Natural killer cell treated with Interleukin-12 subunit alpha and Interleukin-12 subunit beta and Interleukin-15 and Interleukin-18, amount 100 ng/mL, for 72 hours (primary cell): Measurements from ENCODE around the gene WDCP. TPM values are rescaled to one million over a fixed set of nuclear protein-coding genes. Genes with fewer than 3 reads are reported as not detected.
A peak's percentile ranks its signal among the peaks of the same experiment; 100 is the strongest.

Experiments
- ATAC-seq, 2 donors: fragments of 150-1000 bp; cut with Tn5 transposase in 1 of 2; sonication (Bioruptor Pico), chemical (Tn5 transposase) in 1 of 2; 2 replicates each; pipeline ENCODE4 v1.10.0; 2021
- DNase-seq: peaks from one replicate; pipeline ENCODE4 v3.0.0; 2022; ENCODE audit warnings: low spot score
- H3K27ac Mint-ChIP-seq, 2 donors: 1 replicate in 1 of 2; 2 replicates in 1 of 2; pipeline ENCODE4 v1.8.0; 2022; ENCODE audit warnings: mixed read lengths in 2 of 2, mild to moderate bottlenecking in 1 of 2, moderate library complexity in 1 of 2
- H3K27me3 Mint-ChIP-seq, 2 donors: 1 replicate in 1 of 2; 2 replicates in 1 of 2; pipeline ENCODE4 v1.8.0; 2022; ENCODE audit warnings: mixed read lengths in 2 of 2
- H3K36me3 Mint-ChIP-seq: one replicate; pipeline ENCODE4 v1.8.0; 2022; ENCODE audit warnings: mixed read lengths
- H3K4me1 Mint-ChIP-seq, 2 donors: 1 replicate in 1 of 2; 2 replicates in 1 of 2; pipeline ENCODE4 v1.8.0; 2022; ENCODE audit warnings: low read depth in 2 of 2, mixed read lengths in 2 of 2, mild to moderate bottlenecking in 1 of 2
- H3K4me3 Mint-ChIP-seq: one replicate; pipeline ENCODE4 v1.8.0; 2022; ENCODE audit warnings: mixed read lengths
- H3K9me3 Mint-ChIP-seq: 2 replicates; pipeline ENCODE4 v1.8.0; 2022; ENCODE audit warnings: mixed read lengths
- total RNA-seq, 2 donors: library from RNA; stranded (reverse); gene quantifications; one replicate each; pipeline ENCODE4 v1.2.3, GENCODE V29; 2022

The WDCP gene
- total RNA-seq, 2 donors from 2014 or later, result 20.8 to 26.3 TPM

DNA sequence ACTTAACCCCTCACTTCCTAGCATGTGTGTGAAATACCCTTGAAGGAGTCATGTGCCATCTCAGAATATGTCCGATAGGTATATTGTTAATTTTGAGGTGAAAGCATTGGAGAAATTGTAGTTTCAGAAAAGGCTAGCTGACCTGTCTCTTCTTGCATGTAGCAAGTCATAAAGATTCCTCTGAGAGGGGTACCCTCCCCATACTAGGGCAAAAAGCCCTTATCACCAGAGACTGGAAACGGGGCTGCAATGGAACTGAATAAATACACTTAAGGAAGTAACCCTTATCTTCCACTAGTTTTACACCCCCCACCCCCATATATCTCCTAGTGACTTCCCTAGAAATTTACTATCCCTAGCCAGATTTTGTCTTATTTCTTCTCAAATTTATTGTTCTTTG lies 30.7 kb upstream of the WDCP start:
- H3K27me3 Mint-ChIP-seq, result no peaks in the 10 kb centered on the region
- H3K36me3 Mint-ChIP-seq, result no peaks in the 10 kb centered on the region
- ATAC-seq (no peak), DNase-seq (no peak)
- peak overlapping the region; percentile 96 for H3K4me3 Mint-ChIP-seq
- no peaks in the 10 kb centered on the region for H3K9me3 Mint-ChIP-seq
- H3K27ac Mint-ChIP-seq, result peak overlapping the region; percentile 90 to 92
- H3K4me1 Mint-ChIP-seq, result peaks cover 23 to 31% of the 10 kb centered on the region in 2 donors

DNA sequence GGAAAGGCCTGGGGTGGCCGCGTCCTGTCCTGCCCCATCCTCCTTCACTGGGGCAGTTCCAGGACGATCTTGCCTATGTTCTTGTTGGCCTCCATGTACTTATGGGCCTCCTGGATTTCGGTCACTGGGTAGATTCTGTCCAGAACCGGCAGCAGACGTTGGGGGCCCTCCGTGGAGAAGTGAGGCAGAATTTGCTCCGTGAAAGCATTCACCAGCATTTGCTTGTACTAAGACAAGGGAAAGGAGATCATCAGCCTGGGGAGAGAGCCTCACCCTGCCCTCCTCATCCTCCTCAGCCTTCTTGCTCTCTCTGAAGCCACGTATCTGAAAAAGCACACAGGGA lies 30.3 kb upstream of the WDCP start:
- peak overlapping the region; percentile 96 for H3K4me3 Mint-ChIP-seq
- H3K27me3 Mint-ChIP-seq, result no peaks in the 10 kb centered on the region
- no peak for DNase-seq
- H3K4me1 Mint-ChIP-seq, result peaks cover 23 to 31% of the 10 kb centered on the region in 2 donors
- H3K36me3 Mint-ChIP-seq, result no peaks in the 10 kb centered on the region
- peak overlapping the region; percentile 90 to 92 for H3K27ac Mint-ChIP-seq
- no peaks in the 10 kb centered on the region for H3K9me3 Mint-ChIP-seq
- ATAC-seq, result no peak

DNA sequence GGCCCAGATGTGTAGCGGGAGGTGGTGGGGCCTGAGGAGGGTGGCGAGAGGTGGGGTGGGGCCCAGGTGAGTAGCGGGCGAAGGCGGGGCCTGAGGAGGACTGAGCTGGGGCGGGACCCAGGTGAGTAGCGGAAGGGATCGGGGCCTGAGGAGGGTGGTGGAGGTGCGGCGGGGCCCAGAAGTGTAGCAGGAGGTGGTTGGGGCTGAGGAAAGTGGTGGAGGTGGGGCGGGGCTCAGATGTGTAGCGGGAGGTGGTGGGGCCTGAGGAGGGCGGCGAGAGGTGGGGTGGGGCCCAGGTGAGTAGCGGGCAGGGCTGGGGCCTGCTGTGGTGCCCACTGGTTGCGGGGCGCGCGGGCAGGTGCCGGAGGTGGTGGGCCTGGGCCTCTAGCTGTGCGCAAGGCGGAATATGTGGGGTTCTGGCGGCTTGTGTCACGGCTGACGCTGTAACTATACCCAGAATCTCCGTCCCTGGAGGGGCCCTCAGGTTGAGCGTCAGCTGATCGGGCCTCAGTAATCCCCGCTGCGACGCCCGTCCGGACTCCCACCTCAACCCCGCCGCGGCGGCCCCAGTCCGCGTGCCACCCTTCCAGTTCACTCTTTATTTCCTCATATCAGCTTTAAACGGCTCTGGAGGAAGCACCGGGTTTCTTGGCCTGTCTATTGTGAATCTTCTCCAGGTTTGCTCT lies 29.8 kb upstream of the WDCP start:
- H3K27me3 Mint-ChIP-seq, result no peaks in the 10 kb centered on the region
- H3K36me3 Mint-ChIP-seq, result no peaks in the 10 kb centered on the region
- ATAC-seq, result peak in 1 of 2 donors; percentile 24
- no peak for DNase-seq
- H3K9me3 Mint-ChIP-seq, result no peaks in the 10 kb centered on the region
- H3K27ac Mint-ChIP-seq, result peak overlapping the region; percentile 90 to 92
- H3K4me3 Mint-ChIP-seq, result peak overlapping the region; percentile 96
- peaks cover 21 to 27% of the 10 kb centered on the region in 2 donors for H3K4me1 Mint-ChIP-seq

DNA sequence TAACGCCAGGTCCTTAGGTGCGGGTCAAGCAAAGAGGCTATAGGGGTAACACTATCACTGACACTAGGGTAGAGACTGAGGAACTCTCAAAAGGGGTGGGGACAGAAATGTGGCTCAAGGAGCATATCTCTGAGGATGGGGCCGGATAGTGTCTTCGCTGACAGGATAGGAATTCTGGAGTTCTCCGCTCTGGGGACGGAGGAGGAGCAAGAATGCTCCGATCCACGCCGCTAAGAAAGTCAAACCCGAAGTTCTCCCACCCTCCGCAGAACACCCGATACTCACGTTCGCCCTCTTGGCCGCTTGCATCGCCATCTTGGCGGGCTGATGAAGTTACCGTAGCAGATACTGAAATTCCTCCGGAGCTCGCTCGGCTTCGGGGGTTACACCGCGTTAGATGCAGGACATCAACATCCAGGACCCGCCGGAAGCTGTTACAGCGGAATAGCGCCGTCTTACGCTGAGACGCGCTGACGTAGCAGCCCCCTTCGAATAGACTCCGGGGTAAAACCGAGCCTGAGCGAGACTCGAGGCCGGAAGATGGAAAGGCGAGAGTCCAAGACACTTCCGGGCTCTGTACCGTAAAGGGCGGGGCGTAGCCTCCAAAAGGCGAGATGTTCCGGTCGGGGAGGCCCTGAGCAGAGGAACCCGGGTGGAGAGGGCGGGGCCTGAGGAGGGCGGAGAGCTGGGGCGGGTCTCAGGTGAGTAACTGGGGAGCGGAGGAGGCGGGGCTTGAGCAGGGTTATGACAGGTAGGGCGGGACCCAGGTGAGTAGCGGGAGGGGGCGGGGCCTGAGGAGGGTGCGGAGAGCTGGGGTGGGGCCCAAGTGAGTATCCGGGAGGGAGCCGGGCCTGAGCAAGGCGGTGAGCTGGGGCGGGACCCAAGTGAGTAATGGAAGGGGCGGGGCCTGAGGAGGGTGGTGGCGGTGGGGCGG lies 29.0 kb upstream of the WDCP start, which contains the start of gene SF3B6:
Gene SF3B6 (minus strand): TSS at position 412 of the 934 bp plus-strand sequence. CDS start 97 bp downstream, at position 315.
- H3K27ac Mint-ChIP-seq, result peak within 1 kb of the TSS; percentile 90 to 92
- peak; percentile 99 for DNase-seq
- peak; percentile 95 to 97 for ATAC-seq
- no peaks in the 10 kb centered on the region for H3K36me3 Mint-ChIP-seq
- H3K27me3 Mint-ChIP-seq, result no peaks in the 10 kb centered on the region
- H3K4me1 Mint-ChIP-seq, result peaks cover 21 to 27% of the 10 kb centered on the region in 2 donors
- H3K9me3 Mint-ChIP-seq, result no peaks in the 10 kb centered on the region
- peak within 1 kb of the TSS; percentile 96 for H3K4me3 Mint-ChIP-seq

DNA sequence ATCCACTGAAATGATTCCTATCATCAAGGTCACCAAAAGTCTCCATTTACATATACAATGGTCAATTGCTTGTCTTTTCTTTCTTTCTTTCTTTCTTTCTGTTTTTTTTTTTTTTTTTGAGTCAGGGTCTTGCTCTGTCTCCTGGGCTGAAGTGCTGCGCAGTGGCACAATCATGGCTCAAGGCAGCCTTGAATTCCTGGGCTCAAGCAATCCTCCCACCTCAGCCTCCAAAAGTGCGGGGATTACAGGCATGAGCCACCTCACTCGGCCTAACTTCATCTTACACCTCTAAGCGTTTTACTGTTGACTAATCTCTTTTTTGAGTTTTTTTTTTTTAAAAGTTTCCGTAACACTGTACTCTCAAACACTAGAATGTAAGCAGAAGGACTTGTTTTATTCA lies 28.1 kb upstream of the WDCP start:
- H3K9me3 Mint-ChIP-seq, result no peaks in the 10 kb centered on the region
- DNase-seq, result no peak
- peaks cover 21 to 27% of the 10 kb centered on the region in 2 donors for H3K4me1 Mint-ChIP-seq
- no peak for ATAC-seq
- no peaks in the 10 kb centered on the region for H3K27me3 Mint-ChIP-seq
- H3K27ac Mint-ChIP-seq, result peak overlapping the region; percentile 90 to 92
- peak overlapping the region; percentile 96 for H3K4me3 Mint-ChIP-seq
- H3K36me3 Mint-ChIP-seq, result no peaks in the 10 kb centered on the region

DNA sequence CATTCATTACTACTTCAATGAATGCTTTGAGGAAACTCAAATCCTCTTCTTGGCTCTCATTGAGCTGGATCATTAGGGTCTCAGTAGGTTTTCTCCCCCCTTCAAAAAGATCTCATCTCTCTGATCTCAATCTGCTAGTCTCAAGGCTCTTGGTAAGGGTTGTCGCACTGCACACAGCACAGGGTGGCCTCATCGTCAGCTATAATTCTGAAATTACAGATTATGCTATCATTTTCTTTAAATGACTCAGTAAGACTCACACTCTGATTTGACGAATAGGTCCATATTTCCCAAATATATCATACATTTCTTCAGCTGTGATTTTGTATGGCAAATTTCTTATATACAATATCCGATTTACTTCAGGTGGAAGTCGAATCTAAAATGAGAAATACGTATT lies 26.6 kb upstream of the WDCP start:
- Mint-ChIP-seq H3K27me3 (no peaks in the 10 kb centered on the region), H3K9me3 (no peaks in the 10 kb centered on the region), H3K4me3 (peak overlapping the region; percentile 53), H3K36me3 (no peaks in the 10 kb centered on the region), H3K27ac (peak overlapping the region; percentile 38 to 90), H3K4me1 (peaks cover 26 to 27% of the 10 kb centered on the region in 2 donors)
- no peak for DNase-seq
- no peak for ATAC-seq

- no peaks in the 10 kb centered on the region for H3K27me3 Mint-ChIP-seq
- no peak overlapping the region for H3K27ac Mint-ChIP-seq
- DNase-seq, result no peak
- no peaks in the 10 kb centered on the region for H3K36me3 Mint-ChIP-seq
- no peak for ATAC-seq
- H3K4me1 Mint-ChIP-seq, result peaks cover 19 to 21% of the 10 kb centered on the region in 2 donors
- no peak overlapping the region for H3K4me3 Mint-ChIP-seq
- H3K9me3 Mint-ChIP-seq, result no peaks in the 10 kb centered on the region
Measured at GRCh38 chr2:24072259-24072658, 25.1 kb upstream of the WDCP start.

- peaks cover 4% of the 10 kb centered on the region for H3K36me3 Mint-ChIP-seq
- no peak for DNase-seq
- H3K9me3 Mint-ChIP-seq, result no peaks in the 10 kb centered on the region
- H3K4me1 Mint-ChIP-seq, result peaks cover 0 to 7% of the 10 kb centered on the region in 2 donors
- H3K27me3 Mint-ChIP-seq, result no peaks in the 10 kb centered on the region
- no peak overlapping the region for H3K4me3 Mint-ChIP-seq
- ATAC-seq, result no peak
- H3K27ac Mint-ChIP-seq, result no peak overlapping the region
Measured at GRCh38 chr2:24065341-24065740, 18.1 kb upstream of the WDCP start.

- DNase-seq (no peak), ATAC-seq (no peak)
- no peaks in the 10 kb centered on the region for H3K4me1 Mint-ChIP-seq
- no peaks in the 10 kb centered on the region for H3K9me3 Mint-ChIP-seq
- no peaks in the 10 kb centered on the region for H3K36me3 Mint-ChIP-seq
- no peak overlapping the region for H3K27ac Mint-ChIP-seq
- no peak overlapping the region for H3K4me3 Mint-ChIP-seq
- no peaks in the 10 kb centered on the region for H3K27me3 Mint-ChIP-seq
Measured at GRCh38 chr2:24058564-24059271, 11.5 kb upstream of the WDCP start.

- Mint-ChIP-seq H3K4me1 (no peaks in the 10 kb centered on the region), H3K27me3 (no peaks in the 10 kb centered on the region), H3K27ac (no peak overlapping the region), H3K9me3 (no peaks in the 10 kb centered on the region), H3K4me3 (no peak overlapping the region), H3K36me3 (no peaks in the 10 kb centered on the region)
- ATAC-seq (no peak), DNase-seq (no peak)
Measured at GRCh38 chr2:24055750-24056149, 8.6 kb upstream of the WDCP start.

- ATAC-seq (peak in 1 of 2 donors; percentile 21), DNase-seq (no peak)
- Mint-ChIP-seq H3K27me3 (no peaks in the 10 kb centered on the region), H3K4me1 (peaks cover under 1 to 1% of the 10 kb centered on the region in 2 donors), H3K36me3 (no peaks in the 10 kb centered on the region), H3K9me3 (no peaks in the 10 kb centered on the region), H3K4me3 (no peak overlapping the region), H3K27ac (no peak overlapping the region)
Measured at GRCh38 chr2:24054366-24055010, 7.3 kb upstream of the WDCP start.

GRCh38 chr2:24052951-24053350 lies 5.8 kb upstream of the WDCP start:
- Mint-ChIP-seq H3K4me1 (peaks cover 3 to 5% of the 10 kb centered on the region in 2 donors), H3K9me3 (no peaks in the 10 kb centered on the region), H3K27ac (no peak overlapping the region), H3K27me3 (peaks cover 0 to 3% of the 10 kb centered on the region in 2 donors), H3K4me3 (no peak overlapping the region), H3K36me3 (no peaks in the 10 kb centered on the region)
- no peak for ATAC-seq
- no peak for DNase-seq

DNA sequence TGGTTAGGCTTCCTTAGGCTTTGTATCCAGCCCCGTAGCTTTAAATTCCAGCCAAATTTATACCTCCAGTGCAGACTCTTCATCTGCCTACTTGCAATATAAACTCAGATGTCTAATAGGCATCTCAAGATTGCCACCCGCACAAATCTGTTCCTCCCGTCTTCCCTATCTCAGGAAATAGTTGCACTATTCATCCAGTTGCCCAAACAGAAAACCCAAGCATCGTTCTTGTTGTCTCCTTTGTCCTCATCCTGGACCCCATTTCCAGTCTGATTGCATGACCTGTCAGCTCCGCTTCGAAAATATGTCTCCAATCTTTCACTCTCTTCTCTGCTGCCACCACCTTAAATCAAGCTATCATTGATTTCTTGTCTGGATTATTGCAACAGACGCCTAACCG lies 4.6 kb upstream of the WDCP start:
- Mint-ChIP-seq H3K27ac (no peak overlapping the region), H3K4me3 (no peak overlapping the region), H3K36me3 (no peaks in the 10 kb centered on the region), H3K27me3 (peaks cover 0 to 3% of the 10 kb centered on the region in 2 donors), H3K4me1 (peaks cover 14 to 15% of the 10 kb centered on the region in 2 donors), H3K9me3 (no peaks in the 10 kb centered on the region)
- ATAC-seq (no peak), DNase-seq (no peak)
